GM10248 (cell line): Measurements from ENCODE around the gene TOPBP1.

Source experiments
- CTCF ChIA-PET: fragments of 300-600 bp; sonication (Branson Sonifier 250); formaldehyde crosslinking; extraction: SDS; loops from one replicate; lab custom pipeline; 2021; ENCODE audit warnings: antibody characterized with exemption; lab: Yijun Ruan, JAX
- POLR2A ChIA-PET: fragments of 350-650 bp; sonication (Branson Sonifier 250); formaldehyde crosslinking; extraction: SDS; loops from one replicate; lab custom pipeline; 2020; ENCODE audit warnings: antibody characterized with exemption; lab: Yijun Ruan, JAX
- DNase-seq: peaks from one replicate; pipeline ENCODE4 v3.0.0; 2012; ENCODE audit errors: extremely low spot score
- CTCF ChIP-seq: IDR thresholded peaks from 2 replicates; pipeline ENCODE4 v1.5.1; 2012; ENCODE audit warnings: mild to moderate bottlenecking, low read depth; ENCODE audit errors: extremely low read depth, missing control alignments, control extremely low read depth

TOPBP1 gene

DNA sequence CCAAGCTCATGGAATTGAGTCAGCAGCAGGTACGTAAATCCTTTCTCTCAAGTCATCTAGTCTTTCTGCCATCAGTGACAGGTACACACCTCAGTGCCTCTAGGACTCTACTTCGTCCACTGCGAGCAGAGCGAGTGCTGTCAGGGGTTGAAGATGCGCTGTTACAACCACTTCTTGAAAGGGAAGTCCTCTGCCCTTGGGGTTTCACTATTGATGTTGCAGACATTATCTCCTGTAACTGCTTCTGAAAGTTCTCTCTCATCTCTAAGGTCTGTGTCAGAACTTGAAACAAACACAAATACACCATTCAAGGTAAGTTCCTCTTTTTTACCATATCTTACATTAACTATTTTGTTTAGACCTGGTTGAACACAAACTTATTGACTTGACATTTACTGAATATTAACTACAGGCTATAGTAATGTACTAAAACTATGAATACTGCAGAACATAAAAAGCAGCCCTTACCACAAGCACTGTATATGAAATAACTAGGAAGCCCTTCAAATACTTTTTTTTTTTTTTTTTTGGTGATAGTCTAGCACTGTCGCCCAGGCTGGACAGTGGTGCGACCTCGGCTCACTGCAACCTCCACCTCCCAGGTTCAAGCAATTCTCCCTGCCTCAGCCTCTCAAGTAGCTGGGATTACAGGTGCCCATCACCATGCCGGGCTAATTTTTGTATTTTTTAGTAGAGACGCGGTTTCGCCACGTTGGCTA is 41.5 kb downstream of the TOPBP1 start:
- ChIA-PET POLR2A (no interaction called here), CTCF (interaction anchor here (1.3 kb wide), 1 partner anchor 10 kb away, joined by 3 read pairs; no protein-coding TSS in a partner anchor)
- DNase-seq, result peak; percentile 76
- no peak for TF ChIP-seq CTCF

- TF ChIP-seq CTCF, result no peak
- no peak for DNase-seq
- ChIA-PET CTCF (interaction anchor here (1.9 kb wide), 1 partner anchor 10 kb away, joined by 9 read pairs; no protein-coding TSS in a partner anchor), POLR2A (no interaction called here)
These were observed 50.2 kb downstream of the TOPBP1 start for GRCh38 chr3:133611534-133611933.

GRCh38 chr3:133610031-133610430 is 51.7 kb downstream of the TOPBP1 start:
- no peak for DNase-seq
- ChIA-PET CTCF (no interaction called here), POLR2A (no interaction called here)
- TF ChIP-seq CTCF, result no peak

DNA sequence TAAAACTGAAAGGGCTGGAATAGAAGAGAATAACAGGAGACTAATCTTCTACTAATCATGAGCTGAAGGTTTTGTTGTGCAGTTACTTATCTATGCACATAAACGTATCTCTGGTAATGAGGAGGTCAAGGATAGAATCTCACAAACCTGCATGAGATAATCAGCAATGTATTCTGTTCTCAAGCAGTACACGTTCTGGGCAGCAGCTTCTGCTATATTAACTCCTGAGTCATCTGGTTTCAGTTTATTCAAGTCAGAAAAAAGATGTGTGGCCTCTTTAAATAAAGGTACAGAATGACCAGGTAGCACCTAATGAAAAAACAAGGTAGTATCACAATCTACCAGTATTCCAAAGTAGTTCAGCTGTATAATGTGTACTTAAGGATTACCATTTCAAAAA is 53.4 kb downstream of the TOPBP1 start:
- CTCF ChIA-PET, result interaction anchor here (1.8 to 2.2 kb wide), 2 partner anchors 11 to 13 kb away, joined by 5 to 8 read pairs; no protein-coding TSS in a partner anchor

DNA sequence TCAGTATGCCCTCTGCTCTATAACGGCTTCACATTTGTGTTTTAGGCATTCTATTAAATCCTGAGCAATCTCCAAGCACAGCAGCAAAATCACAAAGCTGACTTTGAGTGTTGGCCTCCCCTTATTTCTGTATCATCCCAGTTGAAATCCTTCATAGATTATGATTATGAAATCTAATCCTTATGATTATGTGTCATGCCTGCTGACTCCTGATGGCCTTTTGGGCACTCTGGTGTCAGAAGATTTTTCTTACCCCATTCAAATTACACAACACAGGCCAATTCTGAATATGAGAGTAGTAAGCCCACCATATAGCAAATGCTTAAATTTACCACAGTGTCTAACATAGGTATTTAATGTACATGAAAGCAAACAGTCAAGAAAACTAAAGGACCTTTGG is 53.9 kb downstream of the TOPBP1 start:
- ChIA-PET CTCF (interaction anchor here (1.8 to 2.2 kb wide), 2 partner anchors 10 to 12 kb away, joined by 5 to 8 read pairs; no protein-coding TSS in a partner anchor), POLR2A (no interaction called here)
- no peak for DNase-seq
- TF ChIP-seq CTCF, result no peak

More for the DNA sequence above, 53.4 kb downstream of the TOPBP1 start:
- no peak for TF ChIP-seq CTCF
- DNase-seq, result no peak
- POLR2A ChIA-PET, result no interaction called here

DNA sequence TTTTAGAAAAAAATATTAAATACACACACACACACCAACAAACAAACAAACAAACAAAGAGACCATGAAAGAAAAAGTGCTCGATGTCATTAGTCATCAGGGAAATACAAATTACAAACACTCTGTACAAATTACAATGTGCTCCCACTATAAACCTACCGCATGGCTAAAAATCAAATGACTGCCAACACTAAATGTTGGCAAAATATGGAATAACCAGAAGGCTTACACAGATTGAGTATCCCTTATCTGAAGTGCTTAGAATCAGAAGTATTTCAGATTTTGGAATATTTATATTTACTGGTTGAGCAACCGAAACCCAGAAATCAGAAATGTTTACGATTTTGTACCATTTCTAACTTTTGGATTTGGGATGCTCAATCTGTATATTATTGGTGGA is 54.8 kb downstream of the TOPBP1 start:
- ChIA-PET POLR2A (interaction anchor here (0.6 kb wide), 1 partner anchor 29 kb away, joined by 5 read pairs; no protein-coding TSS in a partner anchor), CTCF (interaction anchor here (1.0 to 2.2 kb wide), 5 partner anchors 9 to 57 kb away, joined by 3 to 8 read pairs (median 3); no protein-coding TSS in a partner anchor)
- DNase-seq, result no peak
- no peak for TF ChIP-seq CTCF
